Hepatocyte (in vitro differentiated cells): Measurements from ENCODE around the gene C10orf67. TPM values are rescaled to one million over a fixed set of nuclear protein-coding genes. Genes with fewer than 3 reads are reported as not detected.
A peak's percentile ranks its signal among the peaks of the same experiment; 100 is the strongest.

ENCODE experiments used
- DNase-seq: peaks from one replicate; pipeline ENCODE4 v3.0.0-alpha.2; 2016; ENCODE audit warnings: low spot score
- H2AFZ ChIP-seq: fragments of 200-600 bp; sonication (generic); 2 replicates; pipeline ENCODE4 v1.6.0; 2016; ENCODE audit warnings: antibody characterized with exemption, mild to moderate bottlenecking
- H3K27ac ChIP-seq: fragments of 200-600 bp; sonication (generic); 2 replicates; pipeline ENCODE4 v1.5.1; 2016; ENCODE audit warnings: mild to moderate bottlenecking
- H3K27me3 ChIP-seq: fragments of 200-600 bp; sonication (generic); 2 replicates; pipeline ENCODE4 v1.6.1; 2016
- H3K36me3 ChIP-seq: fragments of 200-600 bp; sonication (generic); replicated peaks from 2 replicates; pipeline ENCODE4 v1.5.1; 2016; ENCODE audit warnings: low read depth; ENCODE audit not compliant: insufficient read depth
- H3K4me1 ChIP-seq: fragments of 200-600 bp; sonication (generic); 2 replicates; pipeline ENCODE4 v1.5.1; 2016; ENCODE audit warnings: mild to moderate bottlenecking, moderate library complexity; ENCODE audit not compliant: insufficient read depth
- H3K4me2 ChIP-seq: fragments of 200-600 bp; sonication (generic); 2 replicates; pipeline ENCODE4 v1.6.0; 2016
- H3K4me3 ChIP-seq: fragments of 200-600 bp; sonication (generic); 2 replicates; pipeline ENCODE4 v1.5.1; 2016; ENCODE audit warnings: mild to moderate bottlenecking
- H3K79me2 ChIP-seq: fragments of 200-600 bp; sonication (generic); 2 replicates; pipeline ENCODE4 v1.6.0; 2017; ENCODE audit warnings: mild to moderate bottlenecking
- H3K9me2 ChIP-seq: fragments of 200-600 bp; sonication (generic); replicated peaks from 2 replicates; pipeline ENCODE4 v1.6.0; 2017; ENCODE audit warnings: mild to moderate bottlenecking; ENCODE audit not compliant: insufficient read depth
- H3K9me3 ChIP-seq: fragments of 200-600 bp; sonication (generic); 2 replicates; pipeline ENCODE4 v1.5.1; 2016; ENCODE audit warnings: low read depth, mild to moderate bottlenecking
- H4K20me1 ChIP-seq: fragments of 200-600 bp; sonication (generic); 2 replicates; pipeline ENCODE4 v1.6.0; 2016; ENCODE audit warnings: mild to moderate bottlenecking; ENCODE audit not compliant: insufficient read depth, poor library complexity, severe bottlenecking
- EZH2 ChIP-seq: fragments of 200-600 bp; sonication (generic); IDR thresholded peaks from 2 replicates; pipeline ENCODE4 v1.6.1; 2016; ENCODE audit warnings: antibody characterized with exemption, mild to moderate bottlenecking, borderline replicate concordance
- EZH2phosphoT487 ChIP-seq: fragments of 200-600 bp; sonication (generic); IDR thresholded peaks from one replicate; pipeline ENCODE4 v1.6.1; 2018; ENCODE audit warnings: antibody characterized with exemption, mild to moderate bottlenecking, low read depth, moderate library complexity; ENCODE audit not compliant: unreplicated experiment, severe bottlenecking
- WGBS: methylation state at CpG from one replicate; pipeline ENCODE4 v1.1.6; 2016; ENCODE audit warnings: low lambda C conversion rate; ENCODE audit errors: missing lambda C conversion rate; 5-methylcytosine and 5-hydroxymethylcytosine counted together
- polyA plus RNA-seq: library from polyadenylated mRNA; unstranded; fragments of >200 nt; fragmentation: Nextera tagmentation; extraction: Ambion mirVana; gene quantifications from 2 replicates; pipeline ENCODE4 v1.2.1, GENCODE V29; 2016
- total RNA-seq: library from RNA; depleted of rRNA; stranded (reverse); fragments of >200 nt; gene quantifications from 2 replicates; pipeline ENCODE4 v1.2.3, GENCODE V29; 2014
- TF ChIP-seq, protein P1 (sequence below): fragments of 200-600 bp; sonication (generic); IDR thresholded peaks from 2 replicates; pipeline ENCODE4 v1.5.1; 2016; ENCODE audit warnings: antibody characterized with exemption, mild to moderate bottlenecking; ENCODE audit not compliant: poor library complexity

The C10orf67 gene
- total and polyA plus RNA-seq, 2 experiments from 2014 or later, result 0.10 TPM; not detected in 1

DNA sequence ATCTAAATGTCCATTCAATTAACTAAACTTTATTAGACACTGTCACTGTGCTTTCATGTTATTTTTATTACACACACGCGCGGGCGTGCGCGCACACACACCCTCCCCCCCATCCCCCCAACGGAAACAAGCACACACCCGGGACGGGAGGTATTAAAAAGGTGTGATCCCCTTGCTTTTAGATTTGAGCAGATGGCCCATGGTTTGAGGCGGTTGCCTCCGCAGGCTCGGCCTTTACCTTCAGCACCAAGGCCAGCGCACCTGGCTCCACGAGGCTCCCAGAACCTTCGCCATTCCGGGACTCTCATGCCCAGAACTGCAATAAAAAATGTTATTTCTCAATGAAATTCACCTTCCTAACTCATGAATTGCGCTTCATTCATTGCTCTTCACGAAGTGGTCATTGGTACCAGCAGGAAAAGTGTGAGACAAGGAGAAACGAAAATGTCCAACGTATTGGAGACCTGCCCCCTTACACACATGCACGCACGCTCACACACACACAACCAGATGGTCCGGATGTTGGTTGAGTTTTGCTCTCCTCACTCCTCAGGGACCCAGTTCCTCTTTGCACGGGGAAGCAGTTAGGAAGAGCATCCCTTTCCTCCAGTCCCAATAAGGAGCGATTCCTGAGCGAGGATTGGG lies 173.2 kb downstream of the C10orf67 start:
- H3K4me2 ChIP-seq, result no peak overlapping the region
- peak; percentile 75 for DNase-seq
- H3K27ac ChIP-seq, result no peak overlapping the region
- no peak overlapping the region for H2AFZ ChIP-seq
- H3K9me2 ChIP-seq, result no peaks in the 10 kb centered on the region
- H3K36me3 ChIP-seq, result no peaks in the 10 kb centered on the region
- H3K4me3 ChIP-seq, result no peak overlapping the region
- peaks cover 2% of the 10 kb centered on the region for H3K4me1 ChIP-seq
- no peaks in the 10 kb centered on the region for H3K9me3 ChIP-seq
- no peaks in the 10 kb centered on the region for H4K20me1 ChIP-seq
- TF ChIP-seq EZH2 (no peak), EZH2phosphoT487 (no peak)
- TF ChIP-seq, protein P1, sequence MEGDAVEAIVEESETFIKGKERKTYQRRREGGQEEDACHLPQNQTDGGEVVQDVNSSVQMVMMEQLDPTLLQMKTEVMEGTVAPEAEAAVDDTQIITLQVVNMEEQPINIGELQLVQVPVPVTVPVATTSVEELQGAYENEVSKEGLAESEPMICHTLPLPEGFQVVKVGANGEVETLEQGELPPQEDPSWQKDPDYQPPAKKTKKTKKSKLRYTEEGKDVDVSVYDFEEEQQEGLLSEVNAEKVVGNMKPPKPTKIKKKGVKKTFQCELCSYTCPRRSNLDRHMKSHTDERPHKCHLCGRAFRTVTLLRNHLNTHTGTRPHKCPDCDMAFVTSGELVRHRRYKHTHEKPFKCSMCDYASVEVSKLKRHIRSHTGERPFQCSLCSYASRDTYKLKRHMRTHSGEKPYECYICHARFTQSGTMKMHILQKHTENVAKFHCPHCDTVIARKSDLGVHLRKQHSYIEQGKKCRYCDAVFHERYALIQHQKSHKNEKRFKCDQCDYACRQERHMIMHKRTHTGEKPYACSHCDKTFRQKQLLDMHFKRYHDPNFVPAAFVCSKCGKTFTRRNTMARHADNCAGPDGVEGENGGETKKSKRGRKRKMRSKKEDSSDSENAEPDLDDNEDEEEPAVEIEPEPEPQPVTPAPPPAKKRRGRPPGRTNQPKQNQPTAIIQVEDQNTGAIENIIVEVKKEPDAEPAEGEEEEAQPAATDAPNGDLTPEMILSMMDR, result no peak
- no peaks in the 10 kb centered on the region for H3K79me2 ChIP-seq
- peaks cover 93% of the 10 kb centered on the region for H3K27me3 ChIP-seq
- WGBS, result 22% methylated on average over 26 of the region's 26 CpGs

DNA sequence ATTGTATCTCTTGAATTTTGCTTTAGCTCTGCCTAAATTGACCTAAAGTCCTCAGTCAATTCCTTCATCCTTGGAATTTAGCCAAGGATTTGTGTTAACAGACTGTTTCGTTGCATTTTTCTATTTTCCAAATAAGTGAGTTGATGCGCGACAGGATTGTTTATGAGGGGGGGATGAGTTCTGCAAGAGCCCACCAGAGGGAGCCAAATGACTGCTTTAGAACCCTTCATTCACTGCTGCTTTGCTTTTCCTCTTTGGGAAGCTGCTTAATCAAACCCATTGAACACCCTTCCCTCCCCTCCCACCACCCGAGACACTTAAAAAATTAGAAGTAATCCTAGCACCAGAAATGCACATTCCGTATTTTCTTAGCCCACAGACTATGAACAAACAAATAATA lies 186.2 kb downstream of the C10orf67 start:
- WGBS, result 2% methylated on average over 5 of the region's 5 CpGs
- DNase-seq, result peak; percentile 80
- H3K4me2 ChIP-seq, result peak overlapping the region; percentile 65
- no peaks in the 10 kb centered on the region for H3K79me2 ChIP-seq
- no peaks in the 10 kb centered on the region for H4K20me1 ChIP-seq
- no peaks in the 10 kb centered on the region for H3K9me3 ChIP-seq
- no peaks in the 10 kb centered on the region for H3K36me3 ChIP-seq
- no peak for TF ChIP-seq EZH2
- TF ChIP-seq, protein P1, result peak; percentile 67
- H3K9me2 ChIP-seq, result no peaks in the 10 kb centered on the region
- no peak overlapping the region for H3K27ac ChIP-seq
- H3K4me1 ChIP-seq, result no peaks in the 10 kb centered on the region
- H2AFZ ChIP-seq, result peak overlapping the region; percentile 58
- H3K27me3 ChIP-seq, result peaks cover 37% of the 10 kb centered on the region
- no peak overlapping the region for H3K4me3 ChIP-seq

DNA sequence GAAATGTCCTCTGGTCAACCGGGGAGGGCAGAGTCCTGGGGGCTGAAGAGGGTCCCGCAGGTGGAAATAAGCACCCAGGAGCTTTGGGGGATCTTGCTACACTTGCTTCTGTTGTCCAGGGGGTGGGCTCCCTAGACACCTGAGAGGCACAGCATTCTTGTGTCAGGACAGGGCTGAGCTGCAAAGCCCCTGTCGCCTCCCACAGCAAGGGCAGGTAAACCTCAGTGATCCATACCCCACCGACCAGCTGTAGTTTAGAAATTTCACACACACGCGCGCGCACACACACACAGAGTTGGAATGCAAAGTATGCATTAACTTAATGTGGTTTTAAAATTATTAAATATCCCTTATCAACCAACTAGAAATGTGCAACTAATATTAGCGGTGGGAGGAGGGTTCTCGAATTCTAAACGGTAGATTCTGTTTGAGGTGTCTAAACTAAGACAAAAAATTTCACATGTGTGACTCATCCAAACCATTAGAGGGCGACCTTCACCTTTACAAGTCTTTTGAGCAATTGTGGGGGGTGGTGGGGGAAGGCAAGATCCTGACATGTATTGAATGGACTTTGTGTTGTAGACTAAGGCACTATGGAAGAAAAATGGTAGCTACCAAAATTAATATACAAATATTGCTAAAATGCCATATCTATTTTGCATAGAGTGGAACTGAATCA lies 186.8 kb downstream of the C10orf67 start:
- 53% methylated on average over 12 of the region's 12 CpGs for WGBS
- H4K20me1 ChIP-seq, result no peaks in the 10 kb centered on the region
- peak; percentile 56 for DNase-seq
- H3K9me2 ChIP-seq, result no peaks in the 10 kb centered on the region
- no peak overlapping the region for H3K4me3 ChIP-seq
- TF ChIP-seq, protein P1, result no peak
- TF ChIP-seq EZH2 (no peak), EZH2phosphoT487 (no peak)
- H3K79me2 ChIP-seq, result no peaks in the 10 kb centered on the region
- no peaks in the 10 kb centered on the region for H3K9me3 ChIP-seq
- H3K4me1 ChIP-seq, result no peaks in the 10 kb centered on the region
- H2AFZ ChIP-seq, result peak overlapping the region; percentile 58
- no peak overlapping the region for H3K27ac ChIP-seq
- H3K27me3 ChIP-seq, result peaks cover 37% of the 10 kb centered on the region
- H3K4me2 ChIP-seq, result peak overlapping the region; percentile 65
- no peaks in the 10 kb centered on the region for H3K36me3 ChIP-seq
